Cardiac fibroblast (primary cell): Measurements from ENCODE around the gene NCKAP1.

Experiments used
- DNase-seq, 2 donors: peaks; one replicate each; pipeline versions ENCODE4 v3.0.0 to v3.0.0-alpha.2; 2010; ENCODE audit warnings: low read depth in 2 of 2
- H3K4me3 ChIP-seq, 2 donors: replicated peaks in 1 of 2; 1 replicate in 1 of 2; 2 replicates in 1 of 2; pipeline ENCODE4 v1.5.1; 2011; ENCODE audit warnings: low read depth in 2 of 2, low read length in 2 of 2, mild to moderate bottlenecking in 2 of 2, moderate library complexity in 1 of 2
- TF ChIP-seq, protein P1 (sequence below): IDR thresholded peaks from one replicate; pipeline ENCODE4 v1.5.1; 2011; ENCODE audit warnings: low read depth, mild to moderate bottlenecking, low read length, inconsistent platforms

Gene NCKAP1

DNA sequence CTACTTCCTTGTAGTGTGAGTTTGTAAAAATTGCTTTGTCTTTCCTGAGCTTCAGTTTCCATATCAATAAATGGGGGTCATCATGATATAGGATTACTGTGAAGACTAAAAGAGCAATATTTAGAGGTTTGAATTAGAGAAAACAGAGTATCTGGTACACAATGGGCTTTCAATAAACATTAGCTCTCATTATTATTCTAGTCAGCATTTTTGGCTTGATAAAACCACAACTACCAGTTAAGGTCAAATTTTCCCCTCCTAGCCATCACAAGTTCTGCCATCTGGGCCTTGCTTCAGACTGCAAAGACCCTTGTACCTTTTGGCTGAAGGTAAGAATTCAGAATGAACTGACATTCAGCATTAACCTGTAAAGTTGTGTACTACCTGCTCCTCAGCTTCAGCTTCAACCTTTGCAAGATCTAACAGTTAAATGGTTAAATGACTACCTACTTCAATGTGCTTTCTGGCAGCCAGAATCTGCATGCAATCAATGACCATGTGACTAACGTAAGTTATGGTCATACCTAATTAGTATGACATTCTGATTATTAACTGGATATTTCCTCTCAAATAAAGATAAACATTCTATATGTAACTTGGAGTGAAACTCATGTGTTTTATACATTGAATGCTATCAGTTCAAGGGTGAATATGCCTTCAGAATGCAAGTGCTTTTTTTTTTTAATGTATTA lies 119.2 kb downstream of the NCKAP1 start:
- TF ChIP-seq, protein P1, sequence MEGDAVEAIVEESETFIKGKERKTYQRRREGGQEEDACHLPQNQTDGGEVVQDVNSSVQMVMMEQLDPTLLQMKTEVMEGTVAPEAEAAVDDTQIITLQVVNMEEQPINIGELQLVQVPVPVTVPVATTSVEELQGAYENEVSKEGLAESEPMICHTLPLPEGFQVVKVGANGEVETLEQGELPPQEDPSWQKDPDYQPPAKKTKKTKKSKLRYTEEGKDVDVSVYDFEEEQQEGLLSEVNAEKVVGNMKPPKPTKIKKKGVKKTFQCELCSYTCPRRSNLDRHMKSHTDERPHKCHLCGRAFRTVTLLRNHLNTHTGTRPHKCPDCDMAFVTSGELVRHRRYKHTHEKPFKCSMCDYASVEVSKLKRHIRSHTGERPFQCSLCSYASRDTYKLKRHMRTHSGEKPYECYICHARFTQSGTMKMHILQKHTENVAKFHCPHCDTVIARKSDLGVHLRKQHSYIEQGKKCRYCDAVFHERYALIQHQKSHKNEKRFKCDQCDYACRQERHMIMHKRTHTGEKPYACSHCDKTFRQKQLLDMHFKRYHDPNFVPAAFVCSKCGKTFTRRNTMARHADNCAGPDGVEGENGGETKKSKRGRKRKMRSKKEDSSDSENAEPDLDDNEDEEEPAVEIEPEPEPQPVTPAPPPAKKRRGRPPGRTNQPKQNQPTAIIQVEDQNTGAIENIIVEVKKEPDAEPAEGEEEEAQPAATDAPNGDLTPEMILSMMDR, result no peak
- no peak for DNase-seq
- no peak overlapping the region for H3K4me3 ChIP-seq

GRCh38 chr2:182917924-182918323 lies 120.3 kb downstream of the NCKAP1 start:
- no peak for DNase-seq
- no peak overlapping the region for H3K4me3 ChIP-seq
- TF ChIP-seq, protein P1, result no peak

DNA sequence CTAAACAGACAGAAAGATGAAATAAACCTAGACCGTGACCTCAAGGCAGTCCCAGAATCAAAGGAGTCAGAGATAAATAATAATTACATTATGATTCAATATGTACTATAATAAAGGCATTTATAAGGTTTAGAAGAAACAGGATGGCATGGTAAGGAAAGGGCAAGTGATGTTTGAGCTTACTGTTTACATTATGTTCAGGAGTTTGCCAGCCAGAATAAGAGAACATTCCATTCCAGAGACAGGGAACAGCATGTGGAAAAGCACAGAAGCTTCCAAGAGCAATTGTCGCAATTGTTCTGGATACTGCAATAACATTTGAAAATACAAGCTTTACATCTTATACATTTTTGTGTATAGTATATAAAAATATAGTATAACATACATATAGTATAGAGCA lies 121.8 kb downstream of the NCKAP1 start:
- TF ChIP-seq, protein P1, result no peak
- H3K4me3 ChIP-seq, result no peak overlapping the region
- DNase-seq, result no peak

- no peak overlapping the region for H3K4me3 ChIP-seq
- TF ChIP-seq, protein P1, result no peak
Observed at GRCh38 chr2:182915369-182916326, 122.6 kb downstream of the NCKAP1 start.

GRCh38 chr2:182914852-182915251 lies 123.4 kb downstream of the NCKAP1 start:
- no peak for DNase-seq
- H3K4me3 ChIP-seq, result no peak overlapping the region
- TF ChIP-seq, protein P1, result no peak

More at GRCh38 chr2:182915369-182916326, 122.6 kb downstream of the NCKAP1 start:
- peak; percentile 49 to 83 for DNase-seq

DNA sequence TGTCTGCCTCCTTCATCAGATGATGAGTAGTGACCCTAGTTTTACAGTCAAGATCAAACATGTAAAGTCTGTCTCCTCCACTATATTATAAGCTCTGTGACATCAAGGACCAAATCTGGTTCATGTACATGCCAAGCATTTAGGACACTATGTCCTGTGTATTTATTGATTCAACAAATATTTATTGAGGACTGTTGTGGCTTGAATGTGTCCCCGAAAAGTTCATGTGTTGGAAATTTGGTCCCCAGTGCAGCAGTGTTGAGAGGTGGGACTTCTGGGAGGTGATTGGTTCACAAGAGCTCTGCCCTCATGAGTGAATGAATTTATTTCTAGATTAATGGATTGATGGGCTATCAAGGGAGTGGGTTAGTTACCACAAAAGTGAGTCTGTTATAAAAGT lies 125.2 kb downstream of the NCKAP1 start:
- no peak overlapping the region for H3K4me3 ChIP-seq
- TF ChIP-seq, protein P1, result no peak
- no peak for DNase-seq
